Fibroblast of lung (primary cell): ENCODE results near the gene GLO1. TPM values are rescaled to one million over a fixed set of nuclear protein-coding genes. Genes with fewer than 3 reads are reported as not detected.

Experiments used
- DNase-seq, 2 donors: peaks; one replicate each; pipeline versions ENCODE4 v3.0.0 to v3.0.0-alpha.2; 2010; ENCODE audit warnings: low read depth in 2 of 2
- H2AFZ ChIP-seq: 2 replicates; pipeline ENCODE4 v1.5.1; 2012; ENCODE audit warnings: low read length, control low read depth, inconsistent platforms
- H3K27ac ChIP-seq: 2 replicates; pipeline ENCODE4 v1.5.1; 2011; ENCODE audit warnings: low read length, control low read depth; ENCODE audit not compliant: insufficient read depth
- H3K27me3 ChIP-seq: 2 replicates; pipeline ENCODE4 v1.5.1; 2011; ENCODE audit warnings: mild to moderate bottlenecking, low read length; ENCODE audit not compliant: control insufficient read depth, insufficient read depth
- H3K36me3 ChIP-seq: 2 replicates; pipeline ENCODE4 v1.5.1; 2011; ENCODE audit warnings: low read length; ENCODE audit not compliant: control insufficient read depth, insufficient read depth
- H3K4me1 ChIP-seq: 2 replicates; pipeline ENCODE4 v1.5.1; 2011; ENCODE audit warnings: low read length; ENCODE audit not compliant: control insufficient read depth, insufficient read depth; ENCODE audit errors: extremely low read depth
- H3K4me2 ChIP-seq: 2 replicates; pipeline ENCODE4 v1.5.1; 2011; ENCODE audit warnings: low read length, control low read depth; ENCODE audit not compliant: insufficient read depth; ENCODE audit errors: extremely low read depth
- H3K4me3 ChIP-seq, 4 experiments: fragments of 200-600 bp in 1 of 4; sonication (generic) in 1 of 4; replicated peaks in 1 of 4; 2 replicates each; pipeline ENCODE4 v1.5.1; 2011 to 2016; ENCODE audit warnings: low read length in 4 of 4, low read depth in 3 of 4, mild to moderate bottlenecking in 3 of 4, control low read depth in 2 of 4, inconsistent platforms in 1 of 4, mixed read lengths in 1 of 4; ENCODE audit not compliant: insufficient read depth in 1 of 4; ENCODE audit errors: control extremely low read depth in 1 of 4
- H3K79me2 ChIP-seq: 2 replicates; pipeline ENCODE4 v1.5.1; 2012; ENCODE audit warnings: mild to moderate bottlenecking, low read length, inconsistent platforms; ENCODE audit not compliant: control insufficient read depth, insufficient read depth
- H3K9ac ChIP-seq: 2 replicates; pipeline ENCODE4 v1.5.1; 2011; ENCODE audit warnings: mild to moderate bottlenecking, low read length, control low read depth; ENCODE audit not compliant: insufficient read depth
- H3K9me3 ChIP-seq: 2 replicates; pipeline ENCODE4 v1.5.1; 2012; ENCODE audit warnings: low read depth, low read length; ENCODE audit not compliant: control insufficient read depth, insufficient read depth
- H4K20me1 ChIP-seq: 2 replicates; pipeline ENCODE4 v1.5.1; 2011; ENCODE audit warnings: low read length; ENCODE audit not compliant: control insufficient read depth, insufficient read depth; ENCODE audit errors: extremely low read depth
- CTCF ChIP-seq, 2 donors: IDR thresholded peaks in 1 of 2; conservative IDR thresholded peaks in 1 of 2; 1 replicate in 1 of 2; 2 replicates in 1 of 2; pipeline ENCODE4 v1.5.1; 2011 to 2012; ENCODE audit warnings: low read length in 2 of 2, control low read depth in 1 of 2, inconsistent platforms in 1 of 2, low read depth in 1 of 2, mild to moderate bottlenecking in 1 of 2
- EZH2 ChIP-seq: IDR thresholded peaks from 2 replicates; pipeline ENCODE4 v1.5.1; 2012; ENCODE audit warnings: low read length, control low read depth, mild to moderate bottlenecking; ENCODE audit errors: missing control alignments
- polyA plus RNA-seq, 2 donors: library from polyadenylated mRNA; depleted of rRNA in 1 of 2; stranded (reverse) in 1 of 2; unstranded in 1 of 2; fragments of >200 nt; gene quantifications; 2 replicates each; pipeline ENCODE4 v1.2.1, GENCODE V29; 2011 to 2012; ENCODE audit warnings: missing spikeins in 1 of 2
- total RNA-seq: library from RNA; depleted of rRNA; stranded (reverse); fragments of >200 nt; gene quantifications from 2 replicates; pipeline ENCODE4 v1.2.1, GENCODE V29; 2014

The GLO1 gene
- total and polyA plus RNA-seq, 2 donors (not counting 1 experiment from before 2014, with no cell fraction given): 126 to 143 TPM

- H3K27ac ChIP-seq: no peak overlapping the region
- no peaks in the 10 kb centered on the region for H3K9me3 ChIP-seq
- H3K9ac ChIP-seq: no peak overlapping the region
- H3K36me3 ChIP-seq: no peaks in the 10 kb centered on the region
- H3K4me1 ChIP-seq: no peaks in the 10 kb centered on the region
- H3K4me3 ChIP-seq: no peak overlapping the region
- H4K20me1 ChIP-seq: no peaks in the 10 kb centered on the region
- no peak overlapping the region for H2AFZ ChIP-seq
- peaks cover 22% of the 10 kb centered on the region for H3K79me2 ChIP-seq
- DNase-seq: no peak
- H3K27me3 ChIP-seq: no peaks in the 10 kb centered on the region
- TF ChIP-seq EZH2 (no peak), CTCF (conservative IDR thresholded peaks at IDR 0.05 in 1 of 2, IDR thresholded peaks at IDR 0.05 in 1 of 2; ENCODE audit: low read depth in 1 of 2, low read length in 2 of 2) (no peak)
- H3K4me2 ChIP-seq: no peak overlapping the region
Observed at GRCh38 chr6:38697846-38698245, 5.1 kb downstream of the GLO1 start.

- Histone ChIP-seq H4K20me1 (no peaks in the 10 kb centered on the region), H3K9ac (no peak overlapping the region), H3K9me3 (no peaks in the 10 kb centered on the region), H3K4me2 (no peak overlapping the region), H3K27me3 (no peaks in the 10 kb centered on the region), H3K4me1 (no peaks in the 10 kb centered on the region), H3K27ac (no peak overlapping the region), H2AFZ (no peak overlapping the region), H3K36me3 (no peaks in the 10 kb centered on the region), H3K79me2 (peaks cover 18% of the 10 kb centered on the region), H3K4me3 (no peak overlapping the region)
- TF ChIP-seq CTCF (conservative IDR thresholded peaks at IDR 0.05 in 1 of 2, IDR thresholded peaks at IDR 0.05 in 1 of 2; ENCODE audit: low read depth in 1 of 2, low read length in 2 of 2) (no peak), EZH2 (no peak)
- DNase-seq: no peak
Observed at GRCh38 chr6:38696345-38696744, 6.6 kb downstream of the GLO1 start.

GRCh38 chr6:38695933-38696332 lies 7.0 kb downstream of the GLO1 start:
- Histone ChIP-seq H3K4me2 (no peak overlapping the region), H3K79me2 (peaks cover 18% of the 10 kb centered on the region), H3K36me3 (no peaks in the 10 kb centered on the region), H3K4me3 (no peak overlapping the region), H2AFZ (no peak overlapping the region), H3K4me1 (no peaks in the 10 kb centered on the region), H3K27ac (no peak overlapping the region), H3K9ac (no peak overlapping the region), H3K27me3 (no peaks in the 10 kb centered on the region), H3K9me3 (no peaks in the 10 kb centered on the region), H4K20me1 (no peaks in the 10 kb centered on the region)
- TF ChIP-seq CTCF (conservative IDR thresholded peaks at IDR 0.05 in 1 of 2, IDR thresholded peaks at IDR 0.05 in 1 of 2; ENCODE audit: low read depth in 1 of 2, low read length in 2 of 2): no peak
- no peak for DNase-seq
